ENCODE results near the gene ZNRD2.

Gene ZNRD2

GRCh38 chr11:65621460-65621859 lies 51.2 kb downstream of the ZNRD2 start:
- TF ChIP-seq CTCF (IDR thresholded peaks at IDR 0.05), result no peak
